GM19035 (cell line): ENCODE results near the gene EMC10.
"Not testable (repeated sequence)": the region's sequence is repeated elsewhere in the genome, so short reads cannot be mapped to it uniquely, and the experiment has no call there.

Source experiments
- ATAC-seq: cut with Tn5 transposase; IDR thresholded peaks from one replicate; pipeline ENCODE4 v1.9.1; 2021; ENCODE audit not compliant: unreplicated experiment

The EMC10 gene

GRCh38 chr19:50450369-50451222 is 25.7 kb upstream of the EMC10 start:
- ATAC-seq, result no peak

GRCh38 chr19:50451223-50451534 is 25.1 kb upstream of the EMC10 start:
- ATAC-seq, result no peak

- ATAC-seq, result no peak
These were observed 23.1 kb upstream of the EMC10 start for GRCh38 chr19:50453243-50453642.

- no peak for ATAC-seq
These were observed 20.3 kb upstream of the EMC10 start for GRCh38 chr19:50455992-50456391.

GRCh38 chr19:50457300-50457699 is 19.0 kb upstream of the EMC10 start:
- no peak for ATAC-seq

GRCh38 chr19:50458396-50459066 is 17.8 kb upstream of the EMC10 start:
- no peak for ATAC-seq

- no peak for ATAC-seq
These were observed 17.2 kb upstream of the EMC10 start for GRCh38 chr19:50459067-50459456.

- ATAC-seq, result no peak
These were observed 16.7 kb upstream of the EMC10 start for GRCh38 chr19:50459638-50460037.

- no peak for ATAC-seq
These were observed 16.0 kb upstream of the EMC10 start for GRCh38 chr19:50460161-50460765.

- ATAC-seq, result peak; percentile 56
These were observed 15.0 kb upstream of the EMC10 start for GRCh38 chr19:50461066-50461875.

- ATAC-seq, result no peak
These were observed 13.3 kb upstream of the EMC10 start for GRCh38 chr19:50462970-50463369.

- no peak for ATAC-seq
These were observed 12.0 kb upstream of the EMC10 start for GRCh38 chr19:50464348-50464747.

GRCh38 chr19:50465000-50465399 is 11.3 kb upstream of the EMC10 start:
- no peak for ATAC-seq

- no peak for ATAC-seq
These were observed 10.2 kb upstream of the EMC10 start for GRCh38 chr19:50465986-50466705.

- ATAC-seq, result no peak
These were observed 9.6 kb upstream of the EMC10 start for GRCh38 chr19:50466706-50467039.

- ATAC-seq, result no peak
These were observed 8.7 kb upstream of the EMC10 start for GRCh38 chr19:50467566-50467965.

- no peak for ATAC-seq
These were observed 7.5 kb upstream of the EMC10 start for GRCh38 chr19:50468818-50469217.

- not testable (repeated sequence) for ATAC-seq
These were observed 3.0 kb upstream of the EMC10 start for GRCh38 chr19:50473336-50473735.

GRCh38 chr19:50475101-50475568 is 1.2 kb upstream of the EMC10 start:
- no peak for ATAC-seq

GRCh38 chr19:50475736-50476223 is 527 bp upstream of the EMC10 start:
- no peak for ATAC-seq

- ATAC-seq, result no peak
These were observed 566 bp downstream of the EMC10 start for GRCh38 chr19:50476907-50477238.
